ENCODE data around the gene SMG6.
"Not testable (repeated sequence)": the region's sequence is repeated elsewhere in the genome, so short reads cannot be mapped to it uniquely, and the experiment has no call there.

The SMG6 gene

GRCh38 chr17:2303204-2304188 is at the start of gene SMG6, which contains the start of gene SRR:
TSS of gene SMG6 (minus strand) at chr17:2303785. CDS start at chr17:2303720, 65 bp downstream.
TSS of gene SRR (plus strand) at chr17:2303950. CDS start at chr17:2315561, 11,611 bp downstream.
- peak; percentile 92 for DNase-seq
- in situ Hi-C loops (cut with HindIII; ENCODE audit: low pct_ligation_motif_present, low pct_unique_long_range_greater_than_20kb, low sequenced_read_pairs): no loop called here

GRCh38 chr17:2351269-2351668 is 47.7 kb upstream of the SMG6 start:
- in situ Hi-C loops (cut with HindIII; ENCODE audit: low pct_ligation_motif_present, low pct_unique_long_range_greater_than_20kb, low sequenced_read_pairs): no loop called here
- no peak for DNase-seq

GRCh38 chr17:2347805-2348685 is 44.5 kb upstream of the SMG6 start:
- in situ Hi-C loops (cut with HindIII; ENCODE audit: low pct_ligation_motif_present, low pct_unique_long_range_greater_than_20kb, low sequenced_read_pairs): no loop called here
- no peak for DNase-seq

GRCh38 chr17:2346475-2346874 is 42.9 kb upstream of the SMG6 start:
- in situ Hi-C loops (cut with HindIII; ENCODE audit: low pct_ligation_motif_present, low pct_unique_long_range_greater_than_20kb, low sequenced_read_pairs): no loop called here
- no peak for DNase-seq

GRCh38 chr17:2344528-2344927 is 40.9 kb upstream of the SMG6 start:
- in situ Hi-C loops (cut with HindIII; ENCODE audit: low pct_ligation_motif_present, low pct_unique_long_range_greater_than_20kb, low sequenced_read_pairs): no loop called here
- no peak for DNase-seq

- in situ Hi-C loops (cut with HindIII; ENCODE audit: low pct_ligation_motif_present, low pct_unique_long_range_greater_than_20kb, low sequenced_read_pairs): no loop called here
- no peak for DNase-seq
Observed at GRCh38 chr17:2343421-2343820, 39.8 kb upstream of the SMG6 start.

- in situ Hi-C loops (cut with HindIII; ENCODE audit: low pct_ligation_motif_present, low pct_unique_long_range_greater_than_20kb, low sequenced_read_pairs): no loop called here
- peak; percentile 42 for DNase-seq
Observed at GRCh38 chr17:2338315-2338657, 34.7 kb upstream of the SMG6 start.

- DNase-seq: peak; percentile 78
Observed at GRCh38 chr17:2337544-2338314, 34.1 kb upstream of the SMG6 start.

GRCh38 chr17:2336852-2337543 is 33.4 kb upstream of the SMG6 start, which contains the start of gene SGSM2:
TSS of gene SGSM2 (plus strand) at chr17:2337501. CDS start at chr17:2337689, 188 bp downstream.
- peak; percentile 61 for DNase-seq
- in situ Hi-C loops (cut with HindIII; ENCODE audit: low pct_ligation_motif_present, low pct_unique_long_range_greater_than_20kb, low sequenced_read_pairs): no loop called here

More at GRCh38 chr17:2337544-2338314, 34.1 kb upstream of the SMG6 start:
- in situ Hi-C loops (cut with HindIII; ENCODE audit: low pct_ligation_motif_present, low pct_unique_long_range_greater_than_20kb, low sequenced_read_pairs): no loop called here

GRCh38 chr17:2336215-2336851 is 32.7 kb upstream of the SMG6 start, which contains the start of gene TSR1:
TSS of gene TSR1 (minus strand) at chr17:2336457. CDS start at chr17:2336427, 30 bp downstream.
- in situ Hi-C loops (cut with HindIII; ENCODE audit: low pct_ligation_motif_present, low pct_unique_long_range_greater_than_20kb, low sequenced_read_pairs): no loop called here
- peak; percentile 96 for DNase-seq

- in situ Hi-C loops (cut with HindIII; ENCODE audit: low pct_ligation_motif_present, low pct_unique_long_range_greater_than_20kb, low sequenced_read_pairs): no loop called here
- peak; percentile 53 for DNase-seq
Observed at GRCh38 chr17:2335726-2336214, 32.2 kb upstream of the SMG6 start.

GRCh38 chr17:2331303-2331702 is 27.7 kb upstream of the SMG6 start:
- no peak for DNase-seq
- in situ Hi-C loops (cut with HindIII; ENCODE audit: low pct_ligation_motif_present, low pct_unique_long_range_greater_than_20kb, low sequenced_read_pairs): no loop called here

GRCh38 chr17:2323629-2324314 is 20.2 kb upstream of the SMG6 start:
- no peak for DNase-seq
- in situ Hi-C loops (cut with HindIII; ENCODE audit: low pct_ligation_motif_present, low pct_unique_long_range_greater_than_20kb, low sequenced_read_pairs): no loop called here

- DNase-seq: no peak
- in situ Hi-C loops (cut with HindIII; ENCODE audit: low pct_ligation_motif_present, low pct_unique_long_range_greater_than_20kb, low sequenced_read_pairs): no loop called here
Observed at GRCh38 chr17:2321399-2321798, 17.8 kb upstream of the SMG6 start.

- in situ Hi-C loops (cut with HindIII; ENCODE audit: low pct_ligation_motif_present, low pct_unique_long_range_greater_than_20kb, low sequenced_read_pairs): no loop called here
- DNase-seq: no peak
Observed at GRCh38 chr17:2319051-2319450, 15.5 kb upstream of the SMG6 start.

GRCh38 chr17:2317796-2318195 is 14.2 kb upstream of the SMG6 start:
- no peak for DNase-seq
- in situ Hi-C loops (cut with HindIII; ENCODE audit: low pct_ligation_motif_present, low pct_unique_long_range_greater_than_20kb, low sequenced_read_pairs): no loop called here

- DNase-seq; in situ Hi-C loops (cut with HindIII; ENCODE audit: low pct_ligation_motif_present, low pct_unique_long_range_greater_than_20kb, low sequenced_read_pairs): not testable (repeated sequence)
Observed at GRCh38 chr17:2316916-2317205, 13.3 kb upstream of the SMG6 start.
